Measurements from ENCODE around the gene BLNK. TPM values are rescaled to one million over a fixed set of nuclear protein-coding genes. Genes with fewer than 3 reads are reported as not detected.

BLNK gene
- total RNA-seq, 1 donor from 2014 or later, result not detected

DNA sequence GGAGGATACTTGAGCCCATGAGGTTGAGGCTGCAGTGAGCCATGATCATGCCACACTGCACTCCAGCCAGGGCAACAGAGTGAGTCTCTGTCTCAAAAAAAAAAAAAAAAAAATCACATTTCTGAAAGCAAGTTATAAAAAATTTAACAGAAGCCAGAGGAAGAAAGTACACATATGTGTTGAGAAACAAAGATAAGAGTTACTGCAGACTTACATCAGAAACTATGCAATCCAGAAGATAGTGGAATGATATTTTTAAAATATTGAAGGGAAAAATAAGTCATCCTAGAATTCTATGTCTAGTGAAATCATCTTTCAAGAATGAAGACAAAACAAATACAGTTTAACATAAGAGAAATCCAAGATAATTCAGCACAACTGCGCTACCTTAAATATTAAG lies 94.4 kb downstream of the BLNK start:
- no peaks in the 10 kb centered on the region for H3K4me1 Mint-ChIP-seq (ENCODE audit: low read depth, unreplicated experiment)
- H3K27ac Mint-ChIP-seq (ENCODE audit: unreplicated experiment), result no peak overlapping the region
- H3K4me3 Mint-ChIP-seq (ENCODE audit: unreplicated experiment), result no peak overlapping the region
- no peak for DNase-seq
- H3K36me3 Mint-ChIP-seq (ENCODE audit: unreplicated experiment), result no peaks in the 10 kb centered on the region
- H3K9me3 Mint-ChIP-seq (ENCODE audit: unreplicated experiment), result peaks cover 3% of the 10 kb centered on the region
- H3K27me3 Mint-ChIP-seq (ENCODE audit: unreplicated experiment), result no peaks in the 10 kb centered on the region
- TF ChIP-seq, protein P1, sequence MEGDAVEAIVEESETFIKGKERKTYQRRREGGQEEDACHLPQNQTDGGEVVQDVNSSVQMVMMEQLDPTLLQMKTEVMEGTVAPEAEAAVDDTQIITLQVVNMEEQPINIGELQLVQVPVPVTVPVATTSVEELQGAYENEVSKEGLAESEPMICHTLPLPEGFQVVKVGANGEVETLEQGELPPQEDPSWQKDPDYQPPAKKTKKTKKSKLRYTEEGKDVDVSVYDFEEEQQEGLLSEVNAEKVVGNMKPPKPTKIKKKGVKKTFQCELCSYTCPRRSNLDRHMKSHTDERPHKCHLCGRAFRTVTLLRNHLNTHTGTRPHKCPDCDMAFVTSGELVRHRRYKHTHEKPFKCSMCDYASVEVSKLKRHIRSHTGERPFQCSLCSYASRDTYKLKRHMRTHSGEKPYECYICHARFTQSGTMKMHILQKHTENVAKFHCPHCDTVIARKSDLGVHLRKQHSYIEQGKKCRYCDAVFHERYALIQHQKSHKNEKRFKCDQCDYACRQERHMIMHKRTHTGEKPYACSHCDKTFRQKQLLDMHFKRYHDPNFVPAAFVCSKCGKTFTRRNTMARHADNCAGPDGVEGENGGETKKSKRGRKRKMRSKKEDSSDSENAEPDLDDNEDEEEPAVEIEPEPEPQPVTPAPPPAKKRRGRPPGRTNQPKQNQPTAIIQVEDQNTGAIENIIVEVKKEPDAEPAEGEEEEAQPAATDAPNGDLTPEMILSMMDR (IDR thresholded peaks at IDR 0.05; ENCODE audit: partially characterized antibody, unreplicated experiment), result no peak

DNA sequence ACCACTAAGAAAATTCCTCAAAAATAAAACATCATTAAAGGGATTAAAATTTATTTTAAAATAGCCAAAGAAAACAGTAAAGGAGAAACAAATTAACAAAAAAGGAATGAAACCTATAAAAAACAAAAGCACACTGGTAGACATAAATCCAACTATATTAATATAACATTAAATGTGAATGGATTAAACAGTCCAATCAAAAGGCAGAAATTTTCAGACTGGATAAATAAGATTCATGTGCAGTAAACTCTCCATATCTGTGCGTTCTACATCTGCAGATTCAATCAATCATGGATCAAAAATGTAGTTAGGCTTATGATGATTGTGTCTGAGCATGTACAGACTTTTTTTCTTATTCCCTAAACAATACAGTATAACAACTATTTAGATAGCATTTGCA lies 98.7 kb downstream of the BLNK start:
- H3K27me3 Mint-ChIP-seq (ENCODE audit: unreplicated experiment), result no peaks in the 10 kb centered on the region

DNA sequence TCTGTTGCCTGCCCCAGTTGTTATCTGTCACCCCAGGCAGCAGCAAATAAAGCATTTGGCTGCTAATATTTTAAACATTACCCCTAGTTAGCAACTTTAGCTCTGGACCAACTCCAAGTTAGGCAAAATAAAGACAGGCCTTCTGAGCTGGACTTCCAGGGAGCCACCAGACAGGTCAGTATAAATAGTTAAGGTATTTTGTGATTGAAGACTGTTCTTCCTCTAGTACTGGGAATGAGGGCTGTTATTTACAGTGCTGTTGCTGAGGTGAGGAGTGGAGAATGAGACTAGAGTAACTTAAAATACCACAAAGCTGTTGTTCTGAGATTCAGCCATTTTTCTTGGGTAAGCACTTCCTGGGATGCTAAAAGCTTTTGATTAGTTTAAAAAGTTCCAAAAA lies 101.1 kb downstream of the BLNK start:
- Mint-ChIP-seq H3K27ac (ENCODE audit: unreplicated experiment) (no peak overlapping the region), H3K27me3 (ENCODE audit: unreplicated experiment) (no peaks in the 10 kb centered on the region), H3K4me1 (ENCODE audit: low read depth, unreplicated experiment) (no peaks in the 10 kb centered on the region), H3K36me3 (ENCODE audit: unreplicated experiment) (peaks cover 5% of the 10 kb centered on the region), H3K4me3 (ENCODE audit: unreplicated experiment) (no peak overlapping the region), H3K9me3 (ENCODE audit: unreplicated experiment) (peaks cover 4% of the 10 kb centered on the region)
- DNase-seq, result no peak
- TF ChIP-seq, protein P1 (IDR thresholded peaks at IDR 0.05; ENCODE audit: partially characterized antibody, unreplicated experiment), result no peak

More for the DNA sequence above, 98.7 kb downstream of the BLNK start:
- Mint-ChIP-seq H3K9me3 (ENCODE audit: unreplicated experiment) (peaks cover 4% of the 10 kb centered on the region), H3K27ac (ENCODE audit: unreplicated experiment) (no peak overlapping the region), H3K36me3 (ENCODE audit: unreplicated experiment) (no peaks in the 10 kb centered on the region), H3K4me1 (ENCODE audit: low read depth, unreplicated experiment) (no peaks in the 10 kb centered on the region), H3K4me3 (ENCODE audit: unreplicated experiment) (no peak overlapping the region)
- no peak for DNase-seq
- TF ChIP-seq, protein P1 (IDR thresholded peaks at IDR 0.05; ENCODE audit: partially characterized antibody, unreplicated experiment), result no peak

DNA sequence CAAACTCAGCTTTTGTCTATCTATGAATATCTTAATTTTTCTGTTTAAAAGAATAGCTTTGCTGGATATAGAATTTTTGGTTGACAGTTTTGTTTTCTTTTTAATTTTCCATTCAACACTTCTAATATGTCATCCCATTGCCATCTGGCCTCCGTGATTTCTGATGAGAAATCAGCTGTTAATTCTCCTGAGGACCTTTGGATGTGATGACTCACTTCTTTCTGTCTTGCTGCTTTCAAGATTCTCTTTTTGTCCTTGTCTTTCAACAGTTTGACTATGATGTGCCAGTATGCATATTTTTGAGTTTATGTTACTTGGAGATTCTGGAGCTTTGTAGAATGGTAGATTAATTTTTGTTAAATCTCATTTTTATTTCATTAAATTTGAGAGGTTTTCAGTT lies 102.8 kb downstream of the BLNK start:
- Mint-ChIP-seq H3K36me3 (ENCODE audit: unreplicated experiment) (peaks cover 5% of the 10 kb centered on the region), H3K27me3 (ENCODE audit: unreplicated experiment) (peaks cover 2% of the 10 kb centered on the region), H3K27ac (ENCODE audit: unreplicated experiment) (no peak overlapping the region), H3K4me3 (ENCODE audit: unreplicated experiment) (no peak overlapping the region), H3K4me1 (ENCODE audit: low read depth, unreplicated experiment) (no peaks in the 10 kb centered on the region), H3K9me3 (ENCODE audit: unreplicated experiment) (peaks cover 4% of the 10 kb centered on the region)
- no peak for DNase-seq
- TF ChIP-seq, protein P1 (IDR thresholded peaks at IDR 0.05; ENCODE audit: partially characterized antibody, unreplicated experiment), result no peak

DNA sequence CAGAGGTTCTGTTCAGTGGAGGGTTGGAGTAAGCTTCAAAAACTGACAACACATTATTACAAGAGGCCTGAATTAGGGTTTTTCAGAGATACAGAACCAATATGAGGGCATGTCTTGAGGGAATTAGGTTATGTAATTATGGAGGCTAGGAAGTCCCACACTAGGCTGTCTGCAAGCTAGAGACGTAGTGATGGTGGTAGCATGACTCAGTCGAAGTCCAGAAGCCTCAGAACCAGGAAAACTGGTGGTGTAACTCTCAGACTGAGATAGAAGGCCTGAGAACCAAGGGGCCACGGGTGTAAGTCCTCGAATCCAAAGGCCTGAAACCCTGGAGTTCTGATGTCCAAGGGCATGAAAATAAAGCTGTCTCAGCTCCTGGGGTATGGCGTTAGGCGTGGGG lies 105.6 kb downstream of the BLNK start:
- peaks cover 2% of the 10 kb centered on the region for H3K27me3 Mint-ChIP-seq (ENCODE audit: unreplicated experiment)
- H3K36me3 Mint-ChIP-seq (ENCODE audit: unreplicated experiment), result peaks cover 5% of the 10 kb centered on the region
- H3K9me3 Mint-ChIP-seq (ENCODE audit: unreplicated experiment), result peaks cover 4% of the 10 kb centered on the region
- no peak for DNase-seq
- TF ChIP-seq, protein P1 (IDR thresholded peaks at IDR 0.05; ENCODE audit: partially characterized antibody, unreplicated experiment), result no peak
- no peaks in the 10 kb centered on the region for H3K4me1 Mint-ChIP-seq (ENCODE audit: low read depth, unreplicated experiment)
- H3K27ac Mint-ChIP-seq (ENCODE audit: unreplicated experiment), result no peak overlapping the region
- no peak overlapping the region for H3K4me3 Mint-ChIP-seq (ENCODE audit: unreplicated experiment)

All from glutamatergic neuron (in vitro differentiated cells).